NCI-H187 (cell line): ENCODE data around the gene UIMC1.
"Not testable (repeated sequence)": the region's sequence is repeated elsewhere in the genome, so short reads cannot be mapped to it uniquely, and the experiment has no call there.

Source experiments
- DNase-seq, 2 experiments: peaks; one replicate each; lab custom pipeline; 2025; lab: John Stamatoyannopoulos, UW

UIMC1 gene

DNA sequence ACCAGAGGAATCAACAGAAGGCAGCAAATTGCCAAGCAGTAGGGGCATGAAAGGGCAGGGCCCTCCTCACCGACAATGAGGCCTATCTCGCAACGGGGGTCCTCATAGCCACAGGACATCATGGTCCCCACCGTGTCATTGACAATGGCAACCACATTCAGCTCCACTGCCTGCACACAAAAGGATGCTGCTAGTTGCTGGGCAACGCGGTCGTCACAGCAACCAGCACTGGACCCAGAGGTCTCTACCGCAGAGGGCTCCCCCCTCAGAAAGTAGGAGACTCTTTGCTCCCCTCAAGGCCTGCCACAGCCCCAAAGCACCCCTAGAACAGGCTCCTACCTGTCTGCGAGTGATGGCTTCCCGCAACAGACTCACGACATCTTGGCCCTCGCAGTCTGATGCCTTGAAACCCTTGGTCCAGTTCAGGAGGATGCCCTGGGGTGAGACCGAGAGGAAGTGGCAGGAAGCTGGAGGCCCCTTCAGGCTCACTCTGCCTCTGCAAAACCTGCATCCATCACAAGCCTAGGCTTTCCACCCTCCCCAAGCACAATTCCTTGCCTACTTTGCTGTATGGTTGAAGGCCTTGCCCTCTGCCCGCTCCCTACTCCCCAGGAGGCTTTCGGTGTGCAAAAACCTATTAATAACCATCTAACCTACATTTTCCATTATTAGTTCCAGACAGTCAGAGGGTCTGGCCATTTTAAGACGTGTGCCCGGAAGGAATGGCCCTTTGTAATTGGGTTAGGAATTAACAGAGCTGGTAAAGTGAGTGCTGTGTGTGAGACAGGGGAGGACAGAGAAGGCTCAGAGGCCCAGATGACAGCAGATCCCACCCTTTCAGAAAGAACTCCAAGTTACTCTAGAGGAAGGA lies 122.6 kb downstream of the UIMC1 start:
- DNase-seq = no peak

DNA sequence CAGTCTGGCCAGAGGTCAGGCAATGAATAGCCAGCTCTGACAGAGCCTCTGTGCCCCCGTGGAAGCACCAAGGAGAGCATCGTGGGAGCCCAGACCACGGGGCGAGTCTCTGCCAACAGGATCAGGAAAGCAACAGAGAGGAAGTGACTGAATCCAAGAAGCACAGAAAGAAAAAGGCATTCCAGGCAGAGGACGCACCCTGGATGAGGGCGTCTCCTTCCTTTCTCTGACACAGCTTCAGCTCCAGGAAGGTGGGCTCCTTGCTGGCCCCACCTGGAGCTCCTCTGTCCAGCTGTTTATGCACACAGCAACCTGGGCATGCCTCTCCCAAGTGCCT lies 124.0 kb downstream of the UIMC1 start:
- no peak for DNase-seq

DNA sequence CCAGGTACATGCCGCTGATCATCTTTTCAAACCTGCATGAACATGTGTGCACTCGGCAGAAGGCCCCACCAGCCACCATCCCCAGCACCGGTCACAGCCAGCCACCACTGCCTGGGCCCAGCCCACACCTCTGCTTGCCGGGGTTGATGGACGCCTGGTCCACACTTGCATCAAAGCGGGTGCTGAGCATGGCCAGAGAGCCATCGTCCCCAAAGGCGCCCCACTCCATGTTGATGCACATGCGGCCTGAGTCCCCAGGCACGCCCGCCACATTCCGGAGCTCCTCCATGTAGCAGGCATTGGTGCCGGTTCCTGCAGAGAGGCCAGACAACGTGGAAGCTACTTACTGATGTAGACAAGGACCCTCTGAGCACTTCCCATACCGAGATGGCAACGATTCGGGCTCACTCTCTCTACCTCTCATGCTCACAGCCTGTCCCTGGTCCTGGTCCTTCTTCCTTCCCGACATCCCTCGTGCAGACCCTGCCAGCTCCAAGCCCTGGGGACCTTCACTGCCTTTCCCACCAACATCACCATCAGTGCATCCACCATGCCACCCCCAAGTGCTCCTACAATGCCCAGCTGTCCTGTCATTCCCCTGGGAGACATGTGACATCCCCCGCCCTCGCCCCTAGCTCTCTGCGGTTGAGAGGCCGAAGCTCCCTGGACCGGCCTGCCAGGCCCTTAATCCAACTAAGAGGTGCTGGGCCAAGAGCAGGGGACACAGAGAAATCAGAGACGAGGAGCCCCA lies 124.6 kb downstream of the UIMC1 start:
- DNase-seq = no peak

DNA sequence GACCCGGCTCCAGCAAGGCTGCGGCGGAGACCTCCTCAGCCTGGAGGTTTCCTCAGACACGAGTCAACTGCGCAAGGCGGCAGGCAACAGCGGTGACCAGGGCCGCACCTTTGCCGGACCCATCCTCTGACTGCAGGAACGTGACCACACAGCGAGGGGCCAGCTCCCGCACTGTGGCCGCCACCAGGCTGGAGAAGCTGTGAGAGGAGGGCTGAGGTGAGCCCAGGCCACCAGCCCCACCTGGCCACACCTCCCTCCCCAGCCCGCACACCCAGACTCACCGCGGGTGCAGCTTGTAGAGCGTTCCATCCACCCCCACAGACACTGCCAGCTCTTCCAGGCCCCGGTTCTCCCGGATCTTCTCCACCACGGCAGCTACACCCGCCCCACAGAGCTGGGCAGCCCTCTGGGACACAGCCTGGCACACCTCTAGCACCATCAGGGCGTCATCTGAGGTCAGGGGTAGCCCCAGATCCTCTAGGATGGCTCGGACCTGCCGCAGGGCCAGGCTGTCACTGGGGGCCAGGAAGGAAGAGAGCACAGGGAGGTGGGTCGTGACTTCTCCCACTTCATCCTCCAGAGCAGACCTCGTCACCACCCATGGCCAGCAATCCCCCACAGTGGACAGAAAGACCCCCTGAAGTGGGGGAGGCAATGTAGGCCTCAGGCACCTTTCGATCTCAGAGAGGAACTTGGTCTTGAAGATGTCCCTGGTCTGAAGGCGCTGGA lies 125.4 kb downstream of the UIMC1 start:
- DNase-seq = no peak

DNA sequence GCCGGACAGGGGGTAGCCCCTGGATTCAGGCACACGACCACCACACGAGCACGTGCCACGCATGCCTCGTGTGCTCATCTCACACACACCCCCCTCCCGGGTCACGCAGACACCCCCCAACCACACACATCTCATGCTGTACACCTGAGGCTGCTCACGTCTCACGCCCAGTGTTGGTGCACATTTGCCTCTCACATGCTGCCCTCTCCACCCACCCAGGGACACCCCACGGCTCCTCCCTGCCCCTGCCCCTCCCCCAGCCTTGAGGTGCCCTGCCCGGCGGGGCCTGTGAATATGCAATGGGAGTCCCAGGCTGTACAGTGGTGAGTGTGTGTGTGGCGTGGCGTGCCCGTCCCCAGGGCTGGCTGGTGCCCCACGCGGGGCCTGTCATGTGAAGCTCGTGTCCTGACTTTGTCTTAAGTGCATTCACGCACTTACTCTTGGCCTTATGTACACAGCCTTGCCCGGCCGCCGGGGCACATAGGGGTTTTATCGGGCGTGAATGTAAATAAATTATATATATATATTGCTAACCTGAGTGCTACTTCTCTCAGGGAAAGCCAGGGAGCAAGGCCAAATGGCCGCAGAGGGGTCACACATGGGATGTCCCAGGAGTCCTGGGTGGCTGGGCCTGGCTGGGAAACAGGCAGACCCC lies 126.1 kb downstream of the UIMC1 start:
- no peak for DNase-seq

DNA sequence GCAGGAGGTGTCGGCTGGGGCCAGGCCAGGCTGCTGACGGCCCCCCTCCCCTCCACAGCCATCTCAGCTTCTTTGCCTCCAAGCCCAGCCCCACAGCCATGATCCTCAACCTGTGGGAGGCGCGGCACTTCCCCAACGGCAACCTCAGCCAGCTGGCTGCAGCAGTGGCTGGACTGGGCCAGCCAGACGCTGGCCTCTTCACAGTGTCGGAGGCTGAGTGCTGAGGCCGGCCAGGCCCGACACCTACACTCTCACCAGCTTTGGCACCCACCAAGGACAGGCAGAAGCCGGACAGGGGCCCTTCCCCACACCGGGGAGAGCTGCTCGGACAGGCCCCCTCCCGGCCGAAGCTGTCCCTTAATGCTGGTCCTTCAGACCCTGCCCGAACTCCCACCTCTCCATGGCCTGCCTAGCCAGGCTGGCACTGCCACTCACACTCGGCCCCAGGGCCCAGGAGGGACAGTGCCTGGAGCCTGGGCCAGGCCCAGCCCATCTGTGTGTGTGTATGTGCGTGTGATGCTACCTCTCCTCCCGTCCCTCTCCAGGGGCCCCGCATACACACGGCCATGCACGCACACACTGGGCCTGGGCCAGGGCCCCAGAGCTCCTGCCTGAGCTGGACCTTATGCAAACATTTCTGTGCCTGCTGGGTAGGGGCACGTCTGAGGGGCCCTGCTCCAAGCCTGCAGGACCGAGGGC lies 126.8 kb downstream of the UIMC1 start:
- no peak for DNase-seq

DNA sequence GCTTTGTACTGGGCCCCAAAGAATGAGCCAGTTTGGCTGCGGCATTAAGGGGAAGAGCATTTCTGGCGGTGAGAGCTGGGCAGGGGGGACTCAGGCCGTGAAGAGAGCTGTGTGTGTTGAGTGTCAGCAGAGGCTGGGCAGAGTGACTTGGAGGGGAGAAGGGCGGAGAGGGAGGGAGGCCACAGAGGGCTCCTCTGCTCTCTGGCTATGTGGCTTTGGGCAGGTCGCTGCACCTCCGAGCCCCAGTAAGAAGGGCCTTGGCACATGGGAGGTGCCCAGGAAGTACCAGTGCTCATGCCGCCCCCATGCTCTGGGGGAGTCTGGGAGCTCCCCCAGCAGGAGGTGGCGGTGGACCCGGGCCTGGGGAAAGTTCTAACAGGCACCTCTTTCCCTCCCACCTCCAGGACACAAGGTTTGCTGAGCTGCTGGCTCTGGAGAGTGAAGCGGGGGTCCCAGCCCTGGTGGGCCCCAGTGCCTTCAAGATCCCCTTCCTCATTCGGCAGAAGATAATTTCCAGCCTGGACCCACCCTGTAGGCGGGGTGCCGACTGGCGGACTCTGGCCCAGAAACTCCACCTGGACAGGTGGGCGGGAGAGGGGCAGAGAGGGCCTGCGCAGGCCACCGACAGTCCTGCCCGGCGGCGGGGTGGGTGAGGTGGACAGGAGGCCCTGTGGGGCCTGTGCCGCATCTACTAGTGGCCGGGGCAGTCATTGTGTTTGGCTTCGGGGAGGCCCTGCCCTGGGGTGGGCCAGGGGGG lies 127.5 kb downstream of the UIMC1 start:
- no peak for DNase-seq

DNA sequence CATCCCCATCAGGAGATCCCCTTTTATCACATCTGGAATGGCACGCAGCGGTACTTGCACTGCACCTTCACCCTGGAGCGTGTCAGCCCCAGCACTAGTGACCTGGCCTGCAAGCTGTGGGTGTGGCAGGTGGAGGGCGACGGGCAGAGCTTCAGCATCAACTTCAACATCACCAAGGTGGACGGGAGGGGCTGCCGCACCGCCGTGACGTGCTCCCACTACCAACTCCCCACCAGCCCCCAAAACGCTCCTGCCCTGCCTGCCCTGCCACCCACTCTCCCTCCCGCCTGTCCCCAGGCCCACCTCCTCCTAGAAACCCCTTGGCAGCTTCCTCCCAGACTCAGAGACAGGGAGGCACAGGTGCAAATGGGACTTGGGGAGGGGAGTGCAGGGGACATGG lies 128.1 kb downstream of the UIMC1 start:
- no peak for DNase-seq

DNA sequence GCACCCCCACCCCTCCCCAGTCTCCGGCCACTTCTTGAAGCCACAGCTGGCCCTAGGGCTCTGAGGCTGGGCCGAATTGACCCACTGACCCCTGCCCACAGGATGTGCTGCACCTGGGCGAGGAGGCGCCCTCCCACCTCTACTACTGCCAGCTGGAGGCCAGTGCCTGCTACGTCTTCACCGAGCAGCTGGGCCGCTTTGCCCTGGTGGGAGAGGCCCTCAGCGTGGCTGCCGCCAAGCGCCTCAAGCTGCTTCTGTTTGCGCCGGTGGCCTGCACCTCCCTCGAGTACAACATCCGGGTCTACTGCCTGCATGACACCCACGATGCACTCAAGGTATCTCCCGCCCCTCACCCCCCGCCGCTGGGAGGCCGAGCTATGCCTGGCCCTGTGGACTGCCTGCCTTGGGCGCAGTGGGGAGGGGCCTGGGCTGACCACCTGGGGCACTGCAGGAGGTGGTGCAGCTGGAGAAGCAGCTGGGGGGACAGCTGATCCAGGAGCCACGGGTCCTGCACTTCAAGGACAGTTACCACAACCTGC lies 128.7 kb downstream of the UIMC1 start:
- DNase-seq = no peak

DNA sequence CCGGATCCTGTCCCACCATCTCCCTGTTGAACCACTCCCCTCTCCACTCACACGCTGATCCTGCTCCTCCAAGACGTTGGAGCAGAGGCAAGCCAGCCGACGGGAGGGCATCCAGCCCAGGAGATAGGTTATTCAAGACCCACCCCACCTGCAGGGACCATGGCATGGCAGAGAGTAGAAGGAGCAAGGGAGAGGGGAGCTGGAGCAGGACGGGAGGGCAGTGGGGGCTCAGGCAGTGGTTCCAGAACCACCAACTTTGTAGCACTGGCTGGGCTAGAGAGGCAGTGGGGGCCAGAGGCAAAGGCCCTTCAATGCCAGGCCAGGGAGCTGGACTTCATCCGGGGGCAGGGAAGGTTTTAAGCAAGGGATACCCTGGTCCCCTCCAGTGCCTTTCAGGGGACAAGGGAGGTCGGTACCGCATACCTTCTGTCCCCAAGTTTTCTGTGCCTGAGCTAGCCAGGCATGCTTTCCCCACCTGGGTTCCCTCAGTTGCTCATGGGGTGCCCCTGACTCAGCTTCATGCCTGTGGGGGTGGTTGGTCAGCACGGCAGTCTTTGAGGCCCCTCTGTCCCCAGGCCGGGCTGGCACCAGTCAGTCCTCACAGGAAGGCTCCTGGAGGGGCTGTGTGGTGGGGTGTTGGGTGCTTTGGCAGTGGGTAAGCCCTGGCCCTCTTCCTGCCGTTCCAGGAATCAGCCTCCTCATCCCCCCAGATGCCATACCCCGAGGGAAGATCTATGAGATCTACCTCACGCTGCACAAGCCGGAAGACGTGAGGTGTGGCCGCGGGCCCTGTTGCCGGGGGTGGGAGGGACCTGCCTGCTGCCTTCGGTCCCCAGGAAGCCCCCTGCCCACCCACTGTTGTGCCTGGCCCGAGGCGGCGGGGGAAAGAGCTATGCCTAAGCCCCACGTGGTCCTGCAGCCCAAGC lies 129.8 kb downstream of the UIMC1 start:
- DNase-seq = no peak

DNA sequence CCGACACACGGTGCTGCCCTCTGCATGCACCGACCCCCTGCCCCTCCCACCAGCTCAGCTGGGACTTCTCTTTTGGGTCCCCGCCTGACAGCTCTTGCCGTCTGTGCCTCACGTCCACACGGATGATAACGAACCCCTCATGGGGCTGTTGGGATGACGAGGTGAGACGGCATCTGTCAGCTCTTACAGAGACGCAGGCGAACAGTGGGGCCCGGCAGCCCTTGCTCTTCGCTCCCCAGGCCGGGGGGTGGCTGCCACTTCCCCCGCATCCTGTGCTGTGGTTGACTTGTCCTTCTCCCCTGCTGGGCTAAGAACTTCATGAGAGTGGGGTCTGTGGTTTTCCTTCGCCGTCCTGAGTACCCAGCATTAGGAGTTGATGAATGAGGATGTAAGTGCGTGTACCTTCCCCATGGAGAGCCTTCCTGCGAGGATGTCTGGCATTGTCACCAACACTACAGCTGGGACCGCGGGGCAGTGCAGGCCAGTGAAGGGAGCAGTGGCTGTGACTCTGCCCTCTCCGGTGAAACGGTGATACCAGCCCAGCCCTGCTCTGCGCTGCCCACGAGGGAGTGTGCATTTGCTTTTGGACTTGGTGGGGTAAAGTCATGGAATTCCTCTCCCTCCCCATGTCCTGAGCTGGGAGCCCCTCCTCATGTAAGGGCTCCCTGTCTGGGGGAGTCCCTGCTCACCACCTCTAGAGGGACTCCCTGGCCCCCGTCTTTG lies 130.6 kb downstream of the UIMC1 start:
- no peak for DNase-seq

DNA sequence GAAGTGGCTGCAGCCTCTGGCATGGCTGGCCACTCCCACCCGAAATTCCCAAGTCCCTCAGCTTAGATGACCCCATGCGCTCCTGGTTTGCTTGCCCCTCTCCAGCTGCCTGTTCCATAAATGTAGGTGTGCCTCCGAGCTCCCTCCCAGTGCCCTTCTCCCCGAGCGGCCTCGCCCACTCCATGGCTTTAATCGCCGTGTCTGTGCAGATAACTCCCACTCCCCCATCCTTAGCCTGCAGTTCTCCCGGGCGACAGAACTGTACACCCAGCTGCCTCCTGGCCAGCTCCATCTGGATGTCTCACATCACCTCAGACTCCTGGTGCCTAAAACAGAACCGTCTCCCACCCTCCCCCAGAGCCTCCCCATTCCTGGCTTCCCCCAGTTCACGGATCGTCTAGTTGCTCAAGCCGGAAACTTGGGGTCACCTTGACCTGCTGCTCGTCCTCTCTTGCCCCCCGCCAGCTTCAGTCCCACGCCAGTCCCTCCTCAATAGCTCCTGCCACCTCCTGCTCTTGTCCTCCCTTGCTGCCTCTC lies 131.5 kb downstream of the UIMC1 start:
- DNase-seq = no peak

DNA sequence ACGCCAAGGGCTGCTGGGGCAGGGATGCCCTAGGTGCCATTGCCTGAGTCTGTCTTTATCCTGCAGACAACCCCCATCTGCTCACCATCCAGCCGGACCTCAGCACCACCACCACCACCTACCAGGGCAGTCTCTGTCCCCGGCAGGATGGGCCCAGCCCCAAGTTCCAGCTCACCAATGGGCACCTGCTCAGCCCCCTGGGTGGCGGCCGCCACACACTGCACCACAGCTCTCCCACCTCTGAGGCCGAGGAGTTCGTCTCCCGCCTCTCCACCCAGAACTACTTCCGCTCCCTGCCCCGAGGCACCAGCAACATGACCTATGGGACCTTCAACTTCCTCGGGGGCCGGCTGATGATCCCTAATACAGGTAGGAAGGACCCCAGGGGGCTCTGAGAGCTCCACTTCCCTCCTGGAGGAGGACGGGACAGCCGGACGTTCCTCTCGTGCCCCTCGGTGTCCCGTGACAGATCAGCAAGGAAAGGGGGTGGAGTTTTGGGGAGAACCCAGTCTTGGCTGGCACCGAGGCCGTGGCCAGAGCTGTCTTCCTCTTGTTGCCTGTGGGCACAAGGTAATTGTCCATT lies 132.3 kb downstream of the UIMC1 start:
- DNase-seq = no peak

DNA sequence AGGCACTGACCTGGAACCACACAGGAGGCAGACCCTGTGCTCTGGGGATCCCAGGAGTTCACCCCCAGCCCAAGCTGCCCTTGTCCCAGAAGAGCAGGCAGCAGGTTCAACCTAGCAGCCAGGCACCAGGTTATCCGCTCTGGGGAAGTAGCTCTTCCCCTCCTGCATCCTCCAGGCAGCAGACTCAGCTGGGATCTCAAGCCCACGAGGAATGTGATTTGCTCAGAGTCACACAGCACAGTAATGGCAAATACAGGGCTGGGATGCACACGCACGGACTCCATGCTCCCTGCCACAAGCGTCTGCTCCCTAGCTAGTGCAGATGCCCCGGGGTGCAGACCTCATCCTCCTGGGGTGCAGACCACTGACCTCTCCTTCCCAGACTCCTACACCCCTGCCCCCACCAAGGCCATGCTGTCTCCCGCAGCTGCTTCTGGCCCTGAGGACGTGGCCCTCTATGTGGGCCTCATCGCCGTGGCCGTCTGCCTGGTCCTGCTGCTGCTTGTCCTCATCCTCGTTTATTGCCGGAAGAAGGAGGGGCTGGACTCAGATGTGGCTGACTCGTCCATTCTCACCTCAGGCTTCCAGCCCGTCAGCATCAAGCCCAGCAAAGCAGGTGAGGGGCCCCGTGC lies 132.9 kb downstream of the UIMC1 start:
- no peak for DNase-seq

DNA sequence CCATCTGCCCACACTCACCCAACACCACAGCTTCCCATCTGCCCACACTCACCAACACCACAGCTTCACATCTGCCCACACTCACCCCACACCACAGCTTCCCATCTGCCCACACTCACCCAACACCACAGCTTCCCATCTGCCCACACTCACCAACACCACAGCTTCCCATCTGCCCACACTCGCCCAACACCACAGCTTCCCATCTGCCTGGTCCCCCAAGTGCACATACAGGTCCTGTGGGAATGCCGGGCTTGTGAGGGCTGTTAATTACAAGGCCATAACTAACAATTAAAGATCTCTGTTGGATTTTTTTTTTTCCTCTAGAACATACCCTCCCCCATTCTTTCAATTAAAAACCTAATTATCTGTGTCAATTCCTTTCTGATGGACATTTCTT lies 133.6 kb downstream of the UIMC1 start:
- DNase-seq = not testable (repeated sequence)

DNA sequence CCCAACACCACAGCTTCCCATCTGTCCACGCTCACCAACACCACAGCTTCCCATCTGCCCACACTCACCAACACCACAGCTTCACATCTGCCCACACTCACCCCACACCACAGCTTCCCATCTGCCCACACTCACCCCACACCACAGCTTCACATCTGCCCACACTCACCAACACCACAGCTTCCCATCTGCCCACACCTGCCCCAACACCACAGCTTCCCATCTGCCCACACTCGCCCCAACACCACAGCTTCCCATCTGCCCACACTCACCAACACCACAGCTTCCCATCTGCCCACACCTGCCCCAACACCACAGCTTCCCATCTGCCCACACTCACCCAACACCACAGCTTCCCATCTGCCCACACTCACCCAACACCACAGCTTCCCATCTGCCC lies 134.0 kb downstream of the UIMC1 start:
- DNase-seq = not testable (repeated sequence)

DNA sequence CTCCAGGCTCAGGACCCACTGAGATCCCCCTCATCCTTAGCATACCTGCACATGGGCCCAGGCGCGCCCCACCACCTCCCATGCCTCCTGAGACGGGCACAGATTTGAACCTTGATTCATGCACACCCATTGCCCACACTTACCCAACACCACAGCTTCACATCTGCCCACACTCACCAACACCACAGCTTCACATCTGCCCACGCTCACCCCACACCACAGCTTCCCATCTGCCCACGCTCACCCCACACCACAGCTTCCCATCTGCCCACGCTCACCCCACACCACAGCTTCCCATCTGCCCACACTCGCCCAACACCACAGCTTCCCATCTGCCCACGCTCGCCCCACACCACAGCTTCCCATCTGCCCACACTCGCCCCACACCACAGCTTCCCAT lies 135.9 kb downstream of the UIMC1 start:
- not testable (repeated sequence) for DNase-seq

DNA sequence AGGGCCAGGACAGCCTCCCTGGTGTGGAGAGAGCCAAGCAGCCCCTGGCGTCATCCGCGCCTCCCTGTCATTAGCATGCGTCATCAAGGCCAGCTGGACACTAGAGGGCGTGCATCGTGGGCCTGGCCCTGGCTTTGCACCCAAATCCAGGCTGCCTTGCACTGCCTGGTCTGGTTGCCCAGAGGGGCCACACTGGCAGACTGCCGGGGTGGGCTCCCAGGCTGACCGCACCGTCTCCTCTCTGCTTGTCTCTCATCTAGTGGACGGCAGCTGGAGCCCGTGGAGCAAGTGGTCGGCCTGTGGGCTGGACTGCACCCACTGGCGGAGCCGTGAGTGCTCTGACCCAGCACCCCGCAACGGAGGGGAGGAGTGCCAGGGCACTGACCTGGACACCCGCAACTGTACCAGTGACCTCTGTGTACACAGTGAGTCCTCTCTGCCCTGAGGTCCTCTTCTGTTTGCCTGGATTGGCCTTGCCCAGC lies 136.4 kb downstream of the UIMC1 start:
- no peak for DNase-seq
